Loucy (cell line): ENCODE measurements around the gene POT1.

Experiments used
- EZH2phosphoT487 ChIP-seq: fragments of 200-600 bp; IDR thresholded peaks from 2 replicates; pipeline ENCODE4 v1.6.1; 2018; ENCODE audit warnings: antibody characterized with exemption, mild to moderate bottlenecking, moderate library complexity, borderline replicate concordance
- TF ChIP-seq, protein P1 (sequence below): fragments of 200-600 bp; sonication (generic); conservative IDR thresholded peaks from 2 replicates; pipeline ENCODE4 v1.5.1; 2014; ENCODE audit warnings: mild to moderate bottlenecking, antibody characterized with exemption, low read length

- TF ChIP-seq, protein P1, sequence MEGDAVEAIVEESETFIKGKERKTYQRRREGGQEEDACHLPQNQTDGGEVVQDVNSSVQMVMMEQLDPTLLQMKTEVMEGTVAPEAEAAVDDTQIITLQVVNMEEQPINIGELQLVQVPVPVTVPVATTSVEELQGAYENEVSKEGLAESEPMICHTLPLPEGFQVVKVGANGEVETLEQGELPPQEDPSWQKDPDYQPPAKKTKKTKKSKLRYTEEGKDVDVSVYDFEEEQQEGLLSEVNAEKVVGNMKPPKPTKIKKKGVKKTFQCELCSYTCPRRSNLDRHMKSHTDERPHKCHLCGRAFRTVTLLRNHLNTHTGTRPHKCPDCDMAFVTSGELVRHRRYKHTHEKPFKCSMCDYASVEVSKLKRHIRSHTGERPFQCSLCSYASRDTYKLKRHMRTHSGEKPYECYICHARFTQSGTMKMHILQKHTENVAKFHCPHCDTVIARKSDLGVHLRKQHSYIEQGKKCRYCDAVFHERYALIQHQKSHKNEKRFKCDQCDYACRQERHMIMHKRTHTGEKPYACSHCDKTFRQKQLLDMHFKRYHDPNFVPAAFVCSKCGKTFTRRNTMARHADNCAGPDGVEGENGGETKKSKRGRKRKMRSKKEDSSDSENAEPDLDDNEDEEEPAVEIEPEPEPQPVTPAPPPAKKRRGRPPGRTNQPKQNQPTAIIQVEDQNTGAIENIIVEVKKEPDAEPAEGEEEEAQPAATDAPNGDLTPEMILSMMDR: no peak
- TF ChIP-seq EZH2phosphoT487: no peak
Measured at GRCh38 chr7:124879103-124879502, 50.5 kb downstream of the POT1 start.
